Measurements from ENCODE around the gene SYNE2.
"Not testable (repeated sequence)": the region's sequence is repeated elsewhere in the genome, so short reads cannot be mapped to it uniquely, and the experiment has no call there.

SYNE2 gene

DNA sequence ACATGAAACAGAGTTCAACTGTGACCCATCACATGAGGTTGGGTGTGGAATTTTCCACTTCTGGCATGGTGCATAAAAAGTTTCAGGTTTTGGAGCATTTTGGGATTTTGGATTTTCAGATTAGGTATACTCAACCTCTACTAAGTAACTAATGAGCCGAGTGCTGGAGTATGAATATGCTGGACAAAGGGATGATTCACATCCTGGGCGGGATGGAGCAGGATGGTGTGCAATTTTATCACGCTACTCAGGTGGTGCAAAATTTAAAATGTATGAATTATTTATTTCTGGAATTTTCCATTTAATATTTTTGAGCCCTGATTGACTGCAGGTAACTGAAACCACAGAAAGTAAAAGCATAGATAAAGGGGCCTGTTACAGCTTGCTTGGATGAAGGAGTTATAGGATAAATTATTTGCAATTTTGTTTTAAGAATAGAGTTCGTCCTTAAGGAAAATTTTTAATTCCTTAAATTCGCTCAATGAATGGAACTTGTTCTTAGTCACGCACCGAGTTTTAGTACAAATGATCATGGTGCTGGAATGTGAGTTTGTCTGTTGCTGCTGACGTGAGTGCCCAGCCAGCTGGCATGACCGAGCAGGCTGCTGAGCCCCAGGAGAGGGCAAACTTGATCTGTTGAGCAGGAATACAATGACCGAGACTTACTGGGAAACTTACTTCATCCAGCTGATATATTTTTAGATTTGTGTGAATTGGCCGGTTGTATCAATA is 265.0 kb downstream of the SYNE2 start:
- DNase-seq (ENCODE audit: low read depth in 2 of 2, low spot score in 1 of 2), result no peak

DNA sequence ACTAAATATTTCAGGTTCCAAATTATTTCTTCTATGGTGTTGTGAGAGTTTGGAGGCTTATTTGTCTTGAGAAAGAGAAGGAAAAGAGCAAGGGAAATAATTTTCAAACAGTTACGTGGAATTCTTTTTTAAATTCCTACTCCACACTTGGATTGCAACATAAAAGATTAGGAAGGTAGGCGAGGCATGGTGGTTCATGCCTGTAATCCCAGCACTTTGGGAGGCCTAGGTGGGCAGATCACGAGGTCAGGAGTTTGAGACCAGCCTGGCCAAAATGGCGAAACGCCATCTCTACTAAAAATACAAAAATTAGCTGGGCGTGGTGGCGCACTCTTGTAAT is 265.6 kb downstream of the SYNE2 start:
- DNase-seq (ENCODE audit: low read depth in 2 of 2, low spot score in 1 of 2), result not testable (repeated sequence)

DNA sequence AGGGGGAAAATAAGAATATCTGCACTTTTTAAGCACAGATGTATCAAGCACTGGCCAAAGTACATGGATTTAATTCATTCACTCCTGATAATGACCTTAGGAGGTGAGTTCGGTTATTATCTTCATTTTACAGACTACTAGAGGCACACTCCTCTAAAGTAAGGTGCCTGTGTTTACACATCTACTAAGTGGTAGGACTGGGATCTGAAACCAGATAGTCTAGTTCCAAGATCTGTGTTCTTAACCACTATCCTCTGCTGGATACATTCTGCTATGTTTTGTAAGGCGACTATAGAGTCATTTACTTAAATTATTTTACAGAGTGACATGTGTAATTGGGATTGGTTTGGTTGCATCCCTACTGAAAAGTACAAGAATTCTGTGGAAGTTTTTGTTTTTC is 266.1 kb downstream of the SYNE2 start:
- DNase-seq (ENCODE audit: low read depth in 2 of 2, low spot score in 1 of 2), result no peak

DNA sequence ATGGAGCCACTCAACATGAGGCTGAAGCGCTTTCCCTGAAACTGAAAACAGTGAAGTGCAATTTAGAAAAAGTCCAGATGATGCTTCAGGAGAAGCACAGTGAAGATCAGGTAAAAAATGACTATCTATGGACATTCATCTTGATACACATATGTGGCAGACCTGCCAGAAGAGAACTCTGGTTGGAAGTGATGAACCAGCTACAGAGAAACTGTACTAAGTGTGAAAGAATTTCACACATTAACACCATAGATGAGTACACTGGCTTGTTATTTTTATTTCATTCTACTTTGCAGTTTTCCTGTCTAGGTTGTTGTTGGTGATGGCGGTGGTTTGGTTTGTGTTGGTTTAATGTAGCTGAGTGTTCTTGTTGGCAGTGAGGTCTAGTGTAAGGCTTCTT is 266.7 kb downstream of the SYNE2 start:
- no peak for DNase-seq (ENCODE audit: low read depth in 2 of 2, low spot score in 1 of 2)

DNA sequence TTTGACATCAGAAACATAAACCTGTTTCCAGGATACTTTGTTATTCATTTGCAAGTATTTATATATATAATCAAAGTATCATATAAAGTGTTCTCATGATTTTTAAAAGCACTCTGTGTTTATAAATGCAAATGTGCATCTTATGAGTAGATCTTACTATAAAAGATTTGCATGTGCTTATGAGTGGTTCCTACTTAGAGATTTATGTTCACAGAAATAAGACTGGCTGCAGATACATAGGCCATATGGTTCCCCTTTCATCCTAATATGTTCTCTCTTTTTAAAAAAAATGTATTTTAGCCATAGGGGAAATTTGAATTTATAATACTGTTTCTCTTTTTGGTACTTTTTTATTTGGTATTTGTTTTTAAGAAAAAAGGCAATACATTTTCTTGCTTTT is 267.2 kb downstream of the SYNE2 start:
- DNase-seq (ENCODE audit: low read depth in 2 of 2, low spot score in 1 of 2), result no peak

DNA sequence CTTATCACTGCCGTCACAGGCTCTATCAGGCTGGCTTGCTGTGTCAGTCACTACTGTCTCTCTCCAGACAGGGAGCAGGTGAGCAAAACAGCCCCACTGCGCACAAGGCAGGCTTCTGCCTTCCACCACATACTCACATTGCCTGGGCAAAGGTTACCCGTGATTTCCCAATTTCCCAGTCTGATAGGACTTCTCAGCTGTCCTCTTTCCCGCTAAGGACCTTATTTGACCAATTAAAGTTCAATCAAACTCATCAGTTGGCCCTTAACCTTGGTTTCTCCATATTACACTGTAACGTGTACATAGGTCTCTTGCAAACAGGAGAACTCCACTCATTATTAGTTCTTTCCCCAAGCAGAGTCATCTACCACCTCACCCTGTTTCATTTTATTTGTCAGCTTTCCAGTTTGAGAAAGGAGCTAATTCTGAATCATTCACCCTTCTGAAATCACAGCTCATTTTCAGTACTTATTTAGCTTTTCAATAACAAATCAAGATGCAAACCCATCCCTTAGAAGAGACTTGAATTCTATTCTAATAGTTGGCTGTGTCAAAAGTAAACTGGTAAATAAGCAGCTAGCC is 270.5 kb downstream of the SYNE2 start:
- no peak for DNase-seq (ENCODE audit: low read depth in 2 of 2, low spot score in 1 of 2)

DNA sequence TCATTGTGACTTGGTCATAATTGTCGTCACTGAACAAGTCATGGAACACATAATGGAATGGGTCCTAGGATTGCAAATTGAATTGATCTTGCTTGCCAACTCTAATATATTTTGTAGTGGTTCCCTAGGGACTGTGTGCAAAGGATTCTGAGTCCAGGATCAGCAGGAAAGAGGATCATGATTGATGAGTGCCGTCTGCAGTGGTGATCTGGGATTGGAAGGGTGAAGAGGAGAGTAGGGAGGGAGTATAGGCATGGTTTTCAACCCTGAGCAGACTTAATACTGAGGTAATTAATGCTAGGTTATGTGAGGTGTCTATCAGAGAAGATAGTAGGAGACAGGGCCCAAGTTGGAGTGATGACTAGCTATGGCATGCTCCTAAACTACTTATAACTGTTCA is 272.5 kb downstream of the SYNE2 start:
- no peak for DNase-seq (ENCODE audit: low read depth in 2 of 2, low spot score in 1 of 2)

DNA sequence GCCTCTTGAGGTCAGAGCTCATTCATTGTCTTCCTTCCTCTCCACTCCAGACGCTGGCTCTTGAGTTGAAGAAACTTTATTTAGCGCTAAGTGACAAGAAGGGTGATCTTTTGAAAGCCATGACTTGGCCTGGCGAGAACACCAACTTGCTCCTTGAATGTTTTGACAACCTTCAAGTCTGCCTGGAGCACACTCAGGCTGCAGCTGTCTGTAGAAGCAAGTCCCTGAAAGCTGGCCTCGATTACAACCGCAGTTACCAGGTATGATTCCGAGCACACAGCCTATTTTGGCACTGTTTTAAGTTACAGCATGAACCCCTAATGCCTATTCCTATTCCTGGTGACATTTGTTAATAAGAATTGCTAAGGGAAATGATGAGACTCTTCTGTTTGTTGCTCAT is 273.7 kb downstream of the SYNE2 start:
- no peak for DNase-seq (ENCODE audit: low read depth in 2 of 2, low spot score in 1 of 2)

DNA sequence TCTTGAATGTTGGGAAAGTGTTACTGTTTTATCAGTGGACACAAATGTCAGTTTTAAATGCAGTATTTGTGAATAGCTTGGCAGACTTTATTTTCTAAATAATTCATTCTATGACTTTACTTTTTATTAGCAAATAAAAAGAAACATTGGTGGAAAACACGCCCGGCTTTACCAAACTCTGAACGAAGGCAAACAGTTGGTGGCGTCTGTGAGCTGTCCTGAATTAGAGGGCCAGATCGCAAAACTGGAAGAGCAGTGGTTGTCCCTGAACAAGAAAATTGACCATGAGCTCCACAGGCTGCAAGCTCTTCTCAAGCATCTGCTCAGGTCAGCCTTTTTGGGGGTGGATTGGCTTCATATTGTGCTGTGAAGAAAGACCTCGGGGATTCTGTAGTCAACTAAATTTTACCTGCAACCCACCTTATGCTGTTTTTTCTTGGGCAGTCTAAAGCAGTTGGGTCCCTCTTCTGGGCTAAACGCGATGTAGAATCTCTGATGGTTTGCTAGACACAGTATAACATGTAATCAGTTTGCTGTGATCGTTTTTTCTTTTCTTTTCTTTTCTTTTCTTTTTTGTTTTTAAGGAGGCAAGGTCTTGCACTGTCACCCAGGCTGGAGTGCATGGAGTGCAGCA is 285.0 kb downstream of the SYNE2 start:
- DNase-seq (ENCODE audit: low read depth in 2 of 2, low spot score in 1 of 2), result no peak

DNA sequence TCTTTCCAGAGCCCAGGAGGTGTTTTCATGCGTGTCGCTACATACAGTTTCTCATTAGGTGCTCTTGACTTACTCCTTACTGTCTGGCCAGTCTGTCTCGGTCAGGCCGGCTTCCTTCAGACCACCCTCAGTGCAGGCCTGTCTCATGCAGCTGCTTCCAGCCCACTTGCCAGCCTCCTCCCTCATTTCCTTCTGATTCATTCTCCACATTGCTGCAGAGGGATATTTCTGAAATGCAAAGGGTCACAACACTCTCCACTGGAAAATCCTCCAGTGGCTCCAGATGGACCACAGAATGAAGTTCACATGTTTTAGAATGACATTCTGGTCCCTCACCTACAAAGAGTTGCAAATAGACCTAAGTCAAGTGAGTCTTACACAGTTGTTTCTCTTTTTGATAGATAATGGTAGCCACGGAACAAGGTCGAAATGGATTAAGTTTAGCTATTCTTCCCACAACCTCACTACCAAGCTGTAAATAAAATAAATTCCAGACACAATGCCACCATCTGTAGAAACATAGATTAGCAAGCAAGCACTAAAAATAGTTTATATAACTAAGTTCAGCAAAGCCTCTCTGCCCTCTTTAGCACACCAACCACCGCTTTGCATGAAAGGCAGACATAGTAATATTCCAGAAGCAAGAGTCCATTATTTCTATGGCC is 294.5 kb downstream of the SYNE2 start:
- no peak for DNase-seq (ENCODE audit: low read depth in 2 of 2, low spot score in 1 of 2)

DNA sequence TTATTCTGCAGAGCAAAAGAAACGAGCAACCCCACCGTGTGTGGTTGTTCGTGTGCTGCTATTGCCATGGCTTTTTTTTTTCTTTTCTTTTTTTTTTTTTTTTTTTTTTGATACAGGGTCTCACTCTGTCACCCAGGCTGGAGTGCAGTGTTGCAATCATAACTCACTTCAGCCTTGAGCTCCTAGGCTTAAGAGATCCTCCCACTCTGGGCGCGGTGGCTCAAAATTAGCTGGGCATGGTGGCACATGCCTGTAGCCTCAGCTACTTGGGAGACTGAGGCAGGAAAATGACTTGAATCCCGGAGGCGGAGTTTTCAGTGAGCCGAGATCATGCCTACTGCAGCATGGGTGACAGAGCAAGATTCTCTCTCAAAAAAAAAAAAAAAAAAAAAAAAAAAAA is 297.1 kb downstream of the SYNE2 start:
- no peak for DNase-seq (ENCODE audit: low read depth in 2 of 2, low spot score in 1 of 2)

DNA sequence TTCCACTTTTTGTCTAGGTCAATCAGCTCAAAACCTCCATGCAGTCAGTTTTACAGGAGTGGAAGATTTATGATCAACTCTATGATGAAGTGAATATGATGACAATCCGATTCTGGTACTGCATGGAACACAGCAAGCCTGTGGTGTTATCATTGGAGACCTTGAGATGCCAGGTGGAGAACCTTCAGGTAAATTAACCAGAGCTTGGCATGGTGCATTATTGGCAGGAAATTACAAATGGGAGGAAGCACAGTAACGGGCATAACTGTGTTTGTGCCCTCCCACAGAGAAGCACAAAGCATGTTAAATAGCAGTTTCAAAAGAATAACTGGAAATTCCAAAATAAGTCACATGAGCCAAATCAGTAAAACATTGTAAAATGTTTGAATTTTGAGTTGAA is 305.8 kb downstream of the SYNE2 start:
- DNase-seq (ENCODE audit: low read depth in 2 of 2, low spot score in 1 of 2), result no peak

DNA sequence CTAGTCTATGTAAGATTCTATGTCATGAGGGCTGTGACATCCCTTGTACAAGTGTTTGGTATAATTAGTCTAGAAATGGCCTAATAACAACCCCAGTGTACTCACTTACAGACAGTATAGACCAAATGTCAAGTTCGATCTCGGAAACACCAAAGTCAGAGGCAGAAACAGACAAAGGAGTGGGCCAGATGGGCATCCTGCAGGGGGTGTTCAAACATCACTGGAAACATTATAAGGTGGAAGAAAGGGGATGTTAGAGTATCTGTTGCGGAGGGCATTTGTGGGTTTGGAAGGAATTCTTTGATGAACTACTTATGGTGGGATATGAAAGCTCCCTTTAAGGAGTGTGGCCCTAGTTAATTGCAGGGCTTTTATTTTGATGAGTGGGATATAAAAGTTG is 306.8 kb downstream of the SYNE2 start:
- DNase-seq (ENCODE audit: low read depth in 2 of 2, low spot score in 1 of 2), result no peak

DNA sequence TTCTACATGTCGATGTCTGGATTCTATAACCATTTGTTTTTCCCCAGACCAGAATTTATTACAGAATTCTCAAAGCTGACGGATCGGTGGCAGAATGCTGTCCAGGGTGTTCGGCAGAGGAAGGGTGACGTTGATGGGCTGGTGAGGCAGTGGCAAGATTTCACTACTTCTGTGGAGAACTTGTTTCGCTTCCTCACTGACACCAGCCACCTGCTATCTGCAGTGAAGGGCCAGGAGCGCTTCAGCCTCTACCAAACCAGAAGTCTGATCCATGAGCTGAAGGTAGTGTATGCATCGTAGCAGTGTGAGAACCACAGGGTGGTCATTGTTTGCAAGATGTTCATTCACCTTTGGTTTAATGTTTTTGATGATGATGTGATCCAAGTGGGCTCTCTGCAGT is 317.4 kb downstream of the SYNE2 start:
- no peak for DNase-seq (ENCODE audit: low read depth in 2 of 2, low spot score in 1 of 2)

DNA sequence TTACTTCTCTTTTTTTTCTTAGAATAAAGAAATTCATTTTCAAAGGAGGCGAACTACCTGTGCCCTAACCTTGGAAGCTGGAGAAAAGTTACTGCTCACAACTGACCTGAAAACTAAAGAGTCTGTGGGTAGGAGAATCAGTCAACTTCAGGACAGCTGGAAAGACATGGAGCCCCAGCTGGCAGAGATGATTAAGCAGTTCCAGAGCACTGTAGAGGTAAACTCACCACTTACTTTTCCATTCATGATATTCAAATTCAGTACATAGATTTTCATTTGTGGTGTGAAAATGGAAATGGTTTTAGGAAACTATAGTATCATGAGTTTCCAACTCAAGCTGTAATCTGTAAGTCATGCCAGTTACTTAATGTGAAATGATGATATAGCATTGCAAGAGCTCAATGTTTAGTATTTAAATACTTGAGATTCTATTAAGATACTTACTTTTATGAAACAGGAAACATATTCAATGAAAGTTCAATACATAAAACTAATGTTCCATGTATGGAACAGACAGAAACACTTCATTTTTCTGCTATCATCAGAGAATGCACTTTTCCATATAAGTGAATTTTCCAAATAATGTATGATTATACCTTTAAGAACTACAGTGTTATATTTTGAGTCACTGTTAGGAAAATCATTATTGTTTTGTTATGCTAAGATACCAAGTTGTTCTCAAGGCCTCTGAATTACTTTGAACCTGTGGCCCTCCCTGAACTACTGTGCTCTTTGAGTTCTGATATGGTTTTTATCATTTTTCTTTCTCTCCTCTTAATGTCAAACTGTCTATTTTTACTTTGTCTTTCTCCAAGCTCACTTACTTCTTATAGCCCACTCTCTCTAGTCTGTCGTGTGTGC is 322.3 kb downstream of the SYNE2 start:
- no peak for DNase-seq (ENCODE audit: low read depth in 2 of 2, low spot score in 1 of 2)

DNA sequence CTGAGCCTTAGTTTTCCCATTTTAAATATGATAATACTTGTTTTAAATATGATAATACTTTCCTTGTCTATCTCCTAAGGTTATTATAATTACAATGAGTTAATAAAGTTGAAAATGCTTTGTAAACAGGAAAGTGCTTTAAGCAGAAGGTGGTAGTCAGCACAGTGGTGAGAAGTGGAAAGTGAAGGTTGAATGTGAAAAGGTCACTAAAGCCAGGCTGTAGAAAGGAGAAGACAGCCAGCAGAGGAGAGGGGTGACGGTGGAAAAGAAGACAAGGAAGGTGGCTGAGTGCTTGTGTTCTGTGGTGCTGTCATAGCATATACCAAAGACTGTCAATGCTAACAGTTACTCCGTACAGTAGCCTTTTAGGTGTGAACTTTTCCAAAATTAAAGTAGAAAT is 323.5 kb downstream of the SYNE2 start:
- no peak for DNase-seq (ENCODE audit: low read depth in 2 of 2, low spot score in 1 of 2)

DNA sequence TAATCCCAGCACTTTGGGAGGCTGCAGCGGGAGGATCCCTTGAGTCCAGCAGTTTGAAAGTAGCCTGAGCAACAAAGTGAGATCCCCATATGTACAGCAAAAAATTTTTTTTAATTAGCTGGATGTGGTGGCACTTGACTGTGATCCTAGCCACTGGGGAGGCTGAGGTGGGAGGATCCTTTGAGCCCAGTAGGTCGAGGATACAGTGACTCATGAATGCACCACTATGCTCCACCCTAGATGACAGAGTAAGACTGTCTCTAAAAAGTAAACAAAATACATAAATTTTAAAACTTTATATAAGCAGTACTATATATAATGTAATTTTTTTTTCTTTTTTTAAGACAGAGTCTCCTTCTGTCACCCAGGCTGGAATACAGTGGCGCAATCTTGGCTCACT is 326.0 kb downstream of the SYNE2 start:
- no peak for DNase-seq (ENCODE audit: low read depth in 2 of 2, low spot score in 1 of 2)

DNA sequence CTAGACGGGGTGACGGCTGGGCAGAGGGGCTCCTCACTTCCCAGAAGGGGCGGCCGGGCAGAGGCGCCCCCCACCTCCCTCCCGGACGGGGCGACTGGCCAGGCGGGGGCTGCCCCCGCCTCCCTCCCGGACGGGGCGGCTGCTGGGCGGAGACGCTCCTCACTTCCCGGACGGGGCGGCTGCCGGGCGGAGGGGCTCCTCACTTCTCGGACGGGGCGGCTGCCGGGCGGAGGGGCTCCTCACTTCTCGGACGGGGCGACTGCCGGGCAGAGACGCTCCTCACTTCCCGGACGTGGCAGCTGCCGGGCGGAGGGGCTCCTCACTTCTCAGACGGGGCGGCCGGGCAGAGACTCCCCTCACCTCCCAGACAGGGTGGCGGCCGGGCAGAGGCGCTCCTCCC is 330.1 kb downstream of the SYNE2 start:
- not testable (repeated sequence) for DNase-seq (ENCODE audit: low read depth in 2 of 2, low spot score in 1 of 2)

DNA sequence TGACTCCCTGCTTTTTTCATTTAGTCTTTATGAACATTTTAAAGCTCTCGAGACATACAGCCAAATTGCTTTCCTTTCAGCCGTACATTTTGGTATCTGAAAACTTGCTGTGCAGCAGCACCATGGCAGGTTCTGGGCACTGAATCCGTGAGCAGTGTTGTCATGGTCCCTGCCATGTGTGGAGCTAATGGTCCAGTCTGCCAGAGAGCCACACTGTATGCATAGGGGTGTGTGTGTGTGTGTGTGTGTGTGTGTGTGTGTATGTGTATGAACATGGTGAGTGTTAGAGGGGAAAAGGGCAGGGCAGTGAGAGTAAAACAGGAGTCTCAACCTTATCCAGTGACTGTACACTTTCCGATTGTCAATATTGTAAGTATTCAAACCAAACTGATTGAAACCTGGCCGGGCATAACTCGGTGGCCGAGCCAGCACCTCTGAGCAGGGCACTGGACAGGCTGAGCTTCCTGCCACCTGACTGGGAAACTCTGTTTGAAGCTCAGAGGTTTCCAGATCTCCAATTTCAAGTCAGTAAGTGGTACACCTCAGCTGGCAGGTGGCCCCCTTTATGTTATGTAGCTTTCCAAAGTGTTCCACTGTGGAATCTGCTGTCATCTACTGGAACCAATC is 331.4 kb downstream of the SYNE2 start:
- no peak for DNase-seq (ENCODE audit: low read depth in 2 of 2, low spot score in 1 of 2)

DNA sequence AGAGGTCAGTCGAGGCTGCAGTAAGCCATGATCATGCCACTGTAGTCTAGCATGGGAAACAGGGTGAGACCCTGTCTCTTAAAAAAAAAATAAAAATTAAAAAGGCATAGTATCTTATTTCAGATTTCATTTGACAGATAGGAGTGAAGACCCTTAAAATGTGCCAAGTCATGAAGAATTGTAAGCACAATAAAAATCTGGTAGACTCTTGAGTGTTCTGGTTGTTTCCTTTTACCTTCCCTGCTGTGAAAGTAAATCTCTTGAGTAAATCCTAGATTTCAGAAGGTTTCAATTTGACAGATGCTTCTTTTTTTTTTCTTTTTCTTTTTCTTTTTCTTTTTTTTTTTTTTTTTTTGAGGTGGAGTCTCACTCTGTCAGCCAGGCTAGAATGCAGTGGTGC is 332.4 kb downstream of the SYNE2 start:
- DNase-seq (ENCODE audit: low read depth in 2 of 2, low spot score in 1 of 2), result no peak

Measured in stimulated activated CD8-positive, alpha-beta memory T cell treated with anti-CD3 and anti-CD28 coated beads, Interleukin-4, amount 100 ng/mL, for 4 hours (primary cell).